ENCODE results near the gene DHX57.

DNA sequence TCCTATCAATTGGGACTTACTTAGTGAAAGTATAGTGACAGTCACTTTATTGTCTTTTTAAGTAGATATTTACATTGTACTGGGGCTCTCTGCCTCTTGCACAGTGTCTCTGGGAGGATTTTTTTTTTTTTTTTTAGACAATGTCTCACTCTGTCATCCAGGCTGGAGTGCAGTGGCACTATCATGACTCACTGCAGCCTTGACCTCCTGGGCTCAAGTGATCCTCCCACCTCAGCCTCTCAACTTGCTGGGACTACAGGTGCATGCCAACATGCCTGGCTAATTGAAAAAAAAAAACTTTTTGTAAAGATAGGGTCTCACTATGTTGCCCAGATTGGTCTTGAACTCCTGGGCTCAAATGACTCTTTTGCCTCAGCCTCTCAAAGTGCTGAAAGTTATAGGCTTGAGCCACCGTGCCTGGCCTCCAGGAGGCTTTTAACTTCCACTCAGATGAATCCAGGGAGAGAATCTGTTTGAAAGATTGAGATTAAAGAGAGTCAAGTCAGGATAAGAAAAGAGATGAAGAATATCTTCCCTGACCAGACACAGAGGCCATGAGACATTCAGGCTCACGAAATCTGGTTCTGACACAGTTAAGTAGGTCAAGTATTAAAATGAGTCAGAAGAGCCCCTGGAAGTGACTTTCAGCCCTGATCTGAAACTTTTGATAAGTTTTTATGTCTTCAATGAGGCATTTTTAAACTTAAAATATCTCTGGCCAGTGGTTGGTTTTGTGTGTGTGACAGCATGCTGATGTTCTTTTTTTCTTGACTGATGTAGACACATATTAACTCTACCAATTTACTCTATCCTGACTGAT, 32.2 kb upstream of the DHX57 start:
- no peak for TF ChIP-seq POLR2A (IDR thresholded peaks at IDR 0.05)
- TF ChIP-seq, protein P1, sequence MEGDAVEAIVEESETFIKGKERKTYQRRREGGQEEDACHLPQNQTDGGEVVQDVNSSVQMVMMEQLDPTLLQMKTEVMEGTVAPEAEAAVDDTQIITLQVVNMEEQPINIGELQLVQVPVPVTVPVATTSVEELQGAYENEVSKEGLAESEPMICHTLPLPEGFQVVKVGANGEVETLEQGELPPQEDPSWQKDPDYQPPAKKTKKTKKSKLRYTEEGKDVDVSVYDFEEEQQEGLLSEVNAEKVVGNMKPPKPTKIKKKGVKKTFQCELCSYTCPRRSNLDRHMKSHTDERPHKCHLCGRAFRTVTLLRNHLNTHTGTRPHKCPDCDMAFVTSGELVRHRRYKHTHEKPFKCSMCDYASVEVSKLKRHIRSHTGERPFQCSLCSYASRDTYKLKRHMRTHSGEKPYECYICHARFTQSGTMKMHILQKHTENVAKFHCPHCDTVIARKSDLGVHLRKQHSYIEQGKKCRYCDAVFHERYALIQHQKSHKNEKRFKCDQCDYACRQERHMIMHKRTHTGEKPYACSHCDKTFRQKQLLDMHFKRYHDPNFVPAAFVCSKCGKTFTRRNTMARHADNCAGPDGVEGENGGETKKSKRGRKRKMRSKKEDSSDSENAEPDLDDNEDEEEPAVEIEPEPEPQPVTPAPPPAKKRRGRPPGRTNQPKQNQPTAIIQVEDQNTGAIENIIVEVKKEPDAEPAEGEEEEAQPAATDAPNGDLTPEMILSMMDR (IDR thresholded peaks at IDR 0.05) = no peak
